ENCODE measurements around the gene TSBP1.
"Not testable (repeated sequence)": the region's sequence is repeated elsewhere in the genome, so short reads cannot be mapped to it uniquely, and the experiment has no call there.

TSBP1 gene

GRCh38 chr6:32273801-32274577, 97.7 kb downstream of the TSBP1 start:
- DNase-seq, result not testable (repeated sequence)

- DNase-seq, result no peak
Observed at GRCh38 chr6:32271429-32271828, 100.3 kb downstream of the TSBP1 start.

- not testable (repeated sequence) for DNase-seq
Observed at GRCh38 chr6:32268459-32268858, 103.2 kb downstream of the TSBP1 start.

- no peak for DNase-seq
Observed at GRCh38 chr6:32267035-32267434, 104.7 kb downstream of the TSBP1 start.

- not testable (repeated sequence) for DNase-seq
Observed at GRCh38 chr6:32257262-32257661, 114.4 kb downstream of the TSBP1 start.

- DNase-seq, result peak; percentile 77 to 92
Observed at GRCh38 chr6:32255199-32256153, 116.2 kb downstream of the TSBP1 start.

GRCh38 chr6:32254761-32255198, 116.9 kb downstream of the TSBP1 start:
- no peak for DNase-seq

GRCh38 chr6:32252331-32253009, 119.2 kb downstream of the TSBP1 start:
- no peak for DNase-seq

- DNase-seq, result no peak
Observed at GRCh38 chr6:32249262-32249661, 122.4 kb downstream of the TSBP1 start.

- DNase-seq, result no peak
Observed at GRCh38 chr6:32247401-32247800, 124.3 kb downstream of the TSBP1 start.

- peak; percentile 29 to 70 for DNase-seq
Observed at GRCh38 chr6:32244946-32245398, 126.7 kb downstream of the TSBP1 start.

- DNase-seq, result no peak
Observed at GRCh38 chr6:32244270-32244669, 127.4 kb downstream of the TSBP1 start.
